HG03342 (cell line): ENCODE data around the gene SNAP47.

Experiments used
- ATAC-seq: cut with Tn5 transposase; IDR thresholded peaks from one replicate; pipeline ENCODE4 v1.9.1; 2021; ENCODE audit warnings: mild to moderate bottlenecking, moderate library complexity; ENCODE audit not compliant: unreplicated experiment

The SNAP47 gene

GRCh38 chr1:227748496-227749182 lies 13.4 kb downstream of the SNAP47 start:
- ATAC-seq = no peak

DNA sequence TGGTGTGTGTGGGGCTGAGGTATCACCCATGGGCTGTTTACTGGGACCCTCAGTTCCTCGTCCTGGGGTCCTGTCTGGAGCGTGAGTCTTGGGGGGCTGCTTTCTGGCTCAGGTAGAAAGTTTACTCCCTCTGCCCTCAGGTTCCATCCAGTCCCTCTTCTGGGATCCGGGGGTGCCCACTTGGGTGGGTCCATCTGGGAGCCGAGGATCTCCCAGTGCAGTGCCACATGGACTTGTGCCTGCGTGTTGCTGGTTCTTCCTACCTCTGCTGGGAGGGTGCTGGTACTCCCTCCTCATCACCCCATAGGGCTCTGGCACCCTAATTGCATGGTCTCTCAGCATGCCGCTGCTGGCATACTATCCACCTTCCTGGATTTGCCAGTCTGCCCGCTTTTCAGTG lies 14.0 kb downstream of the SNAP47 start:
- ATAC-seq = no peak

DNA sequence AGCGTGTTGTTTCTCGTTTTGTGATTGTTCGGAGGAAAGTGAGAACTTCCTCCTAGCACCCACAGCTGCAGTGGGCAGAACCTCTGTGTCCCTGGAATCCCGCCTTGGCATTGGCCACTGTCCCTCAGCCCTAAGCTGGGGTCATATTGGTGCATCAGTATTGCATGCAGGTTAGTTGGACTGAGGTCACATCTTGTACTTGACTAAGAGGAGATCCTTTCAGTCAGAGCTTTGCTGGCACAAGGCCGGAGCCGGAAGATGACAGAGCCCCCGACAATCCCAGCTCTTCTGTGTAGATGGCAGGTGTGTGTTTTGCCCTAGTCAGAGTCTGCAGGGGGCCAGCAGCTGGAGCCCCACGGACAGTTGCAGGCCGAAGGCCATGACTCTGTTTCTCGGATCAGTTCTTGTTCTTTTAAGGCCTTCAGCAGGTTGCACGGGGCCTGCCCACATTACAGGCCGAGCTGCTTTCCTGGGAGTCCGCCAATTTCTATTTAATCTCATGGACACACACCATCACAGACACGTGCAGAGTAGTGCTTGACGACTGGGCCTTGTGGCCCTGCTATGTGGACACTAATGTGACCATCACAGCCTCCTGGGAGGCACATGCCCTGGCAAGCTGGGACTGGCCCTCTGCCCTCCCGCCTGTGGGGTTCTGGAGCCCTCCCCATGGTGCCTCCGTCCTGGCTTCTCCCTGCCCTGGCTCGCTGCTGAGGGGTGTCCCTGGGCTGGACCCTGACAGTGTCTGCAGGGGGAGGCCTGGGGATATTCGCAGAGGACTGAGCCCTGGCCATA lies 14.9 kb downstream of the SNAP47 start:
- no peak for ATAC-seq

GRCh38 chr1:227753999-227754711 lies 18.9 kb downstream of the SNAP47 start:
- no peak for ATAC-seq

GRCh38 chr1:227754958-227755357 lies 19.7 kb downstream of the SNAP47 start:
- ATAC-seq = no peak

- no peak for ATAC-seq
These were observed 21.1 kb downstream of the SNAP47 start for GRCh38 chr1:227756172-227756959.

DNA sequence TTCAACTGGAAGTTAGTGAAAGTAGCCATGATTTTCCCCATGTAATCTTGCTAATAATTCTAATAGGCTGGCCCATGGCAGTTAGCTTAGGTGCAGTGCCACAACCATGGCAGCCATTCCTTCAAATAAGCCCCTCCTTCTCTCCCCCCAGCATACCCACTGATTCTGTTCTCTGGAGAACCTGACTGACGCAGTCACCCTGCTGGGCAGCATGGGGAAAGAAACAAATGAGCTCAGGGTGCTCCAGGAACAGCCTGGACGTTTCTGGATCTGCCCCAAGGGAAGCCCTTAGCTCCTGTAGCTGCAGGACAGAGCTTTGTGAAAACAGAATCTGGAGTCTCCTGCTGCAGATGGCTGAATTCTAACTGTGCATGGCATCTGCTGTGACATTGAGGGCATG lies 22.5 kb downstream of the SNAP47 start:
- no peak for ATAC-seq

- peak; percentile 33 for ATAC-seq
These were observed 23.1 kb downstream of the SNAP47 start for GRCh38 chr1:227758366-227758765.

GRCh38 chr1:227759341-227760300 lies 24.4 kb downstream of the SNAP47 start:
- ATAC-seq = no peak

GRCh38 chr1:227760377-227760776 lies 25.1 kb downstream of the SNAP47 start:
- no peak for ATAC-seq

DNA sequence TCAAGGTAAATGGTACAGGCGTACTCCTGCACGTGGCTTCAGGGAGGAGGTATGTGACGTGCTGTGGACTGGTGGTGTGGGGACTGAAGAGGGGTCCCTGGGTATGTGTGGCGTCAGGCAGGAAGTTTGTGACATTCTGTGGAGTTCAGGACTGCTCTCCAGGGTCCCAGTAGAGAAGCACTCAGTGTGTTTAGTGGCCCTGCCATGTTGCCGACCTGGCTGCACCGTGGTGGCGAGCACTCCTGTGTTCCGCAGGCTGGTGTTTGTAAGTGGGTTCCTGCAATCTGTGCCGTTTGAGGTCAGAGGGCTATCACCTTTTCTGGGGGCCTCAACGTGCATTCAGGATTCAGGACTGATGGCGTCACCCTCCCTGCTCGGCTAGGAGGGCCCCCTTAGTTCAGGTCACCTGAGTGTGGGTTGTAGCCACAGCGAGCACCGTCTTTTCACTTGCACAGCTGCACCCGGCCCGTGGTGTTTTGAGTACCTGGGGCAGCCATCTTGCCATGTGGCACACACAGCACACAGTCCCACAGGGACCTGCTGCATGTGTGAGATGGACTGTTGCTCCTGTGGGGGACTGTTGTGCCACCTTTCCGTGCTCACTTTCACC lies 26.5 kb downstream of the SNAP47 start:
- ATAC-seq = no peak

DNA sequence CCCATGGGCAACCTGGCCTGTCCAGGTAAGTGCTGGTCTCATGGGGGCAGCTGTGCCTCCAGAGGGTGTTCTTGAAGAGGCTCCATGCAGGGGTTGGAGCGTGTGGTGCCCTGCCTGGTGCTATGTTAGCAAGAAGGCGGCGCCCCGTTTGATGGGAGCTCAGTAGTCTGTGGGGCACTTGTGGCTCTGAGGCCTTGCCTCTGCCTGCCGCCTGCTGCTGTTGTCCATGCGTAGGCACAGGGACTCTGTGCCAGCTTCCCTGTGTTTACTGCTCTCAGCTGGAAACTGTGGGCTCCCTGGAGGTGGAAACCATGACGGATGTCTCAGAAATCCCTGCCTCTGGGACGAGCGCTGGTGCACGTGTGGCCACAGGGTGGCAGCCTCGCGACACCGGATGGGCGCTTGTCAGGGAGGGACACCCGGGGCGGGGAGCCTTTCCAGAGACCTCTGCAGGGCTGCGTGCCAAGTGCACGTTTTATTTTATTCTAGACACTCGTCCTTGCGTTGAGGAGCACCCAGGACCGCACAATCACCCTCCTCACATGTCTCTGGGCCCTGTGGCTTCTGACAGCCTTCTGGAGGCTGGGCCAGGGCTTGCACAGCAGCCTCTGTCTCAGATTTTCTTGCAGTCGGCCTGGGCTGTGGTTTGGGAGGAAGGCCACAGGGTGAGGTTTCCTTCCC lies 27.1 kb downstream of the SNAP47 start:
- peak; percentile 86 for ATAC-seq

DNA sequence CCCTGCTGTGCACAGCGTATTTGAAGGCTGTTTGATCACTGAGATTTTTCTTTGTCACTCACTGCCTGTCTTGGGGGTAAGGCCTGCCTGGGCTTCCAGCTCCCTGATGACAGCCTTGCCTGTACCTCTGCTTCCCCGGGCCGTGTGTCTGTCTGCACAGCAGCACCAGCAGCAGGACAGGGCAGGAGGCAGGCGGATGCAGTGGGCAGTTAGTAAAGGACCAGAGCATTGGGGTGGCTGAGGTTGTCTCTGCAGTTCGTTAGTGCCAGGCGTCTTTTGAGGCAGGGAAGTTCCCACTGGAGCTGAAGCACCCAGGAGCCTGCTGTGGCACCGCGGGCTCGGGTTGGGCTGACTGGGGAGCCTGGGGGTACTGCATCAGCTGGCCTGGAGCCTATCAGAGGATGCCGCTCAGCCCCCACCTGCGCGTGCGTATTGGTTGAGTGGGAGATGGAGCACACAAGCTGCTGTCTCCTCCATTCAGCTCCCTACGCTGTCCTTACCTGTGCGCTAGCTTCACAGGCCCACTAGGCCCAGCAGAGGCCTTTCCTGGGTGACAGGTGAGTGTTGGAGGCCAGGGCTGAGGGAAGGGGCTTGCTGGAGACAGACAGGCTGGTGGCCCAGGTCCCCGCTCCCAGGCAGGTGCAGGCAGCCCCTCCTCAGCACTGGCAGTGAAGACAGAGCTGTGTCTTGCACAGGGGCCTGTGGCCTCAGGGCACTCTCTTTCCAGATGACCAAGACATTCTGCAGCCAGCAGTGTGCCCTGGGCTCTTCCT lies 28.2 kb downstream of the SNAP47 start:
- ATAC-seq = no peak

- ATAC-seq = no peak
These were observed 28.8 kb downstream of the SNAP47 start for GRCh38 chr1:227764019-227764391.

DNA sequence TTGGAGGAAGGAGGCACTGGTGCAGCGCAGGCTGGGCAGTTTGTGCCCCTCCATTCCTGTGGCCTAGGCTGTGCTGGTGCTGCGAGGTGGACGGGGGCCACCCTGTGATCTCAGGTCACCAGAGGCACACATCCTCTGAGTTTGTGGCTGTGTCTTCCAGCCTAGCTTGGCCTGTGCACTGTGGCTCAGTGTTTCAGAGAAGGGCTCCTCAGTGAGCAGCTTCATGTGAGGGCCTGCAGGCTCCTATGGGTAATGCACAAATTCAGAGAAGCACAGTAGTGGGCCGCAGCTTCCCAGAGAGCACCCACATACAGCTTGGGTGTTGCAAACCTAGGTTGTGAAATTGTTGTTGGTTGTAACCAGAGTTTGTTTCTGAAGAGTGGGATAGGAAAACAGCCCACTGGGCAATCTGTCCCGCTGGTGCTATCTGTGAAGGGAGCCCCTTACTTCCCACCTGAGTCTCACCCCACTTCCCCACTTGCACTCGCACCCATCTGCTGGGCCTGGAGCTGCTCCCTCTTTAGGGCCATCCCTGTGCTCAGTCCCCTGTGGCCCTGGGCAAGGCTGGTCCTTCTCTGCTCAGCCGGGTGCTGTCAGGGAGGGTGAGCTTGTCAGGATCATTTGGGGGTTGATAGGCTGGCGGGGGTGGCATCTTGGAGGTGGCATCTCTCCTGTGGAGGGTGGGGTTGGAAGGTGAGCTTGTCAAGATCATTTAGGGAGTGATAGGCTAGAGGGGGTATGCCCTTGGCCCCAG lies 30.2 kb downstream of the SNAP47 start:
- ATAC-seq = no peak

DNA sequence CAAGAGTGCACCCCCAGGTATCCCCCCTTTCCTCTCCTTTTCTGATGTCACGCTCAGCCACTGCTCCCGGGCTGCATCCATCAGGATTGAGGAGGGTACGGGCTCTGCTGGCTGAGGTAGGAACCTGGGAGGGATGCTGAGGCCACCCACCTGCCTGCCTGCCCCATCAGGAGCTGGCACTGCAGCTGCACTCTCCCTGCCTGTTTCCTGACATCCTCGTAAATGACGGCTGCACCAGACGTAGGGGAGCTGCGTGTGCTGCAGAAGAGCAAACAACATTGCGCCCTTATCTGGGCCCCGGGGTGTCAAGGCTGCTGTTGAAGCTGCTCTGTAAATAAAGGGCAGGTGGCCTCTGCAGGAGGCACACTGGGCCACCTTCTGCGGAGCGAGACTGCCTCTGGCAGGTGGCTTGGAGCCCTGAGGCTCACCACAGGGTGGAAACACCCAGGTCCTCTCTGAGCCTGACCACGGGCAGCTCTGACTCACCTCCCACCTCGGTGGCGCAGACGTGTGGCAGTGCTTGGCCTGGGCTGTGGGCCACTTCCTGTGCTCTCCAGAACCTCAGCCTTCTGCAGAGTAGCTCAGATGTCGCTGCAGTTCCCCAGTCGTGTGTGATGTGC lies 30.9 kb downstream of the SNAP47 start:
- ATAC-seq = no peak

- ATAC-seq = no peak
These were observed 31.5 kb downstream of the SNAP47 start for GRCh38 chr1:227766653-227767277.
